ENCODE data around the gene SERPINA6. TPM values are rescaled to one million over a fixed set of nuclear protein-coding genes. Genes with fewer than 3 reads are reported as not detected.

Gene SERPINA6
- total and polyA plus RNA-seq, 2 donors (not counting 1 experiment from before 2014, with no cell fraction given): not detected

GRCh38 chr14:94361682-94362081 lies 38.5 kb upstream of the SERPINA6 start:
- Histone ChIP-seq H3K4me2 (replicated peaks; ENCODE audit: low read depth, low read length, poor library complexity, severe bottlenecking) (no peak overlapping the region), H3K9me3 (ENCODE audit: control extremely low read depth in 1 of 3, control insufficient read depth in 2 of 3, insufficient read depth in 1 of 3, low read length in 2 of 3) (peaks cover 0 to 3% (median 0%) of the 10 kb centered on the region in 3 donors), H3K4me3 (ENCODE audit: control extremely low read depth in 1 of 5, extremely low read depth in 1 of 5, insufficient read depth in 1 of 5, low read depth in 2 of 5, low read length in 4 of 5) (no peak overlapping the region), H4K20me1 (ENCODE audit: control insufficient read depth, insufficient read depth, low read length, poor library complexity, severe bottlenecking) (no peaks in the 10 kb centered on the region), H3K27ac (ENCODE audit: low read length in 2 of 2) (no peak overlapping the region), H2AFZ (ENCODE audit: insufficient read depth, low read depth, low read length, poor library complexity, severe bottlenecking) (no peak overlapping the region), H3K27me3 (replicated peaks in 1 of 4; ENCODE audit: control extremely low read depth in 1 of 4, control insufficient read depth in 3 of 4, insufficient read depth in 4 of 4, low read length in 3 of 4) (no peaks in the 10 kb centered on the region), H3K79me2 (ENCODE audit: control insufficient read depth, insufficient read depth, low read length) (no peaks in the 10 kb centered on the region), H3K4me1 (ENCODE audit: control insufficient read depth in 2 of 2, insufficient read depth in 2 of 2, low read length in 2 of 2) (no peaks in the 10 kb centered on the region), H3K9ac (ENCODE audit: low read length) (no peak overlapping the region), H3K36me3 (replicated peaks in 1 of 2; ENCODE audit: control extremely low read depth in 1 of 2, control insufficient read depth in 1 of 2, extremely low read depth in 1 of 2, insufficient read depth in 2 of 2, low read length in 1 of 2) (no peaks in the 10 kb centered on the region)
- no peaks in the 10 kb centered on the region for H3K4me1 Mint-ChIP-seq
- H3K27me3 Mint-ChIP-seq: peaks cover 6% of the 10 kb centered on the region
- ATAC-seq (ENCODE audit: low read depth) (no peak), DNase-seq (no peak)
- ChIA-PET POLR2A (no interaction called here), CTCF (no interaction called here)
- 79% methylated on average over 2 of the region's 7 CpGs for WGBS (ENCODE audit: insufficient coverage)
- TF ChIP-seq EZH2 (IDR thresholded peaks at IDR 0.05; ENCODE audit: borderline replicate concordance, insufficient read depth, low read depth, low read length, poor library complexity, severe bottlenecking): no peak
- TF ChIP-seq CTCF (IDR thresholded peaks at IDR 0.05): no peak
- intact Hi-C loops (cut with micrococcal nuclease): no loop called here
- H3K4me3 Mint-ChIP-seq: no peak overlapping the region
- peaks cover under 1% of the 10 kb centered on the region for H3K9me3 Mint-ChIP-seq (ENCODE audit: insufficient read depth)
- no peak overlapping the region for H3K27ac Mint-ChIP-seq

GRCh38 chr14:94360945-94361565 lies 37.9 kb upstream of the SERPINA6 start:
- ATAC-seq (ENCODE audit: low read depth) (no peak), DNase-seq (no peak)
- no peak overlapping the region for H3K27ac ChIP-seq (ENCODE audit: low read length in 2 of 2)
- H3K79me2 ChIP-seq (ENCODE audit: control insufficient read depth, insufficient read depth, low read length): no peaks in the 10 kb centered on the region
- POLR2A ChIA-PET: no interaction called here
- no peak overlapping the region for H3K4me2 ChIP-seq (replicated peaks; ENCODE audit: low read depth, low read length, poor library complexity, severe bottlenecking)
- H3K27me3 Mint-ChIP-seq: peaks cover 11% of the 10 kb centered on the region
- intact Hi-C loops (cut with micrococcal nuclease): no loop called here
- H3K4me3 ChIP-seq (ENCODE audit: control extremely low read depth in 1 of 5, extremely low read depth in 1 of 5, insufficient read depth in 1 of 5, low read depth in 2 of 5, low read length in 4 of 5): no peak overlapping the region
- no peak overlapping the region for H3K9ac ChIP-seq (ENCODE audit: low read length)
- TF ChIP-seq CTCF (IDR thresholded peaks at IDR 0.05) (no peak), EZH2 (IDR thresholded peaks at IDR 0.05; ENCODE audit: borderline replicate concordance, insufficient read depth, low read depth, low read length, poor library complexity, severe bottlenecking) (no peak)
- H3K9me3 ChIP-seq (ENCODE audit: control extremely low read depth in 1 of 3, control insufficient read depth in 2 of 3, insufficient read depth in 1 of 3, low read length in 2 of 3): peaks cover 0 to 3% (median 0%) of the 10 kb centered on the region in 3 donors
- 83% methylated on average over 4 of the region's 7 CpGs for WGBS (ENCODE audit: insufficient coverage)
- no peak overlapping the region for H3K4me3 Mint-ChIP-seq
- no peaks in the 10 kb centered on the region for H3K36me3 ChIP-seq (replicated peaks in 1 of 2; ENCODE audit: control extremely low read depth in 1 of 2, control insufficient read depth in 1 of 2, extremely low read depth in 1 of 2, insufficient read depth in 2 of 2, low read length in 1 of 2)
- peaks cover 3% of the 10 kb centered on the region for H3K4me1 Mint-ChIP-seq
- H3K4me1 ChIP-seq (ENCODE audit: control insufficient read depth in 2 of 2, insufficient read depth in 2 of 2, low read length in 2 of 2): no peaks in the 10 kb centered on the region
- H3K27me3 ChIP-seq (replicated peaks in 1 of 4; ENCODE audit: control extremely low read depth in 1 of 4, control insufficient read depth in 3 of 4, insufficient read depth in 4 of 4, low read length in 3 of 4): no peaks in the 10 kb centered on the region
- no peaks in the 10 kb centered on the region for H4K20me1 ChIP-seq (ENCODE audit: control insufficient read depth, insufficient read depth, low read length, poor library complexity, severe bottlenecking)
- no peak overlapping the region for H3K27ac Mint-ChIP-seq
- peaks cover 4% of the 10 kb centered on the region for H3K9me3 Mint-ChIP-seq (ENCODE audit: insufficient read depth)
- no peak overlapping the region for H2AFZ ChIP-seq (ENCODE audit: insufficient read depth, low read depth, low read length, poor library complexity, severe bottlenecking)
- CTCF ChIA-PET: no interaction called here

Data from B cell (primary cell).